Gastrocnemius medialis (tissue), 4 donors: ENCODE measurements around the gene HLA-F. TPM values are rescaled to one million over a fixed set of nuclear protein-coding genes. Genes with fewer than 3 reads are reported as not detected.

Source experiments
- ATAC-seq, 2 donors: fragments of 150-250 bp; one replicate each; pipeline ENCODE4 v1.9.1; 2016
- DNase-seq, 2 donors: peaks; one replicate each; pipeline ENCODE4 v3.0.0-alpha.2; 2019
- H3K27ac ChIP-seq, 4 donors: fragments of 200-600 bp; sonication (generic); 1 replicate in 1 of 4; 2 replicates in 3 of 4; pipeline ENCODE4 v1.5.1; 2016 to 2018; ENCODE audit warnings: mild to moderate bottlenecking in 2 of 4, moderate library complexity in 1 of 4
- H3K27me3 ChIP-seq, 3 donors: fragments of 200-600 bp; sonication (generic) in 2 of 3; 1 replicate in 1 of 3; 2 replicates in 2 of 3; pipeline versions ENCODE4 v1.5.1 to v1.6.0; 2016 to 2019; ENCODE audit warnings: mild to moderate bottlenecking in 1 of 3, moderate library complexity in 1 of 3
- H3K36me3 ChIP-seq, 2 donors: fragments of 200-600 bp; sonication (generic) in 1 of 2; one replicate each; pipeline ENCODE4 v1.5.1; 2017 to 2018
- H3K4me1 ChIP-seq, 2 donors: fragments of 200-600 bp; sonication (generic) in 1 of 2; one replicate each; pipeline ENCODE4 v1.5.1; 2016 to 2017; ENCODE audit warnings: mild to moderate bottlenecking in 2 of 2
- H3K4me3 ChIP-seq, 4 donors: fragments of 200-600 bp; sonication (generic) in 3 of 4; 1 replicate in 1 of 4; 2 replicates in 3 of 4; pipeline ENCODE4 v1.5.1; 2016 to 2019; ENCODE audit warnings: mild to moderate bottlenecking in 2 of 4
- H3K9me3 ChIP-seq, 3 donors: fragments of 200-600 bp; sonication (generic) in 2 of 3; 1 replicate in 1 of 3; 2 replicates in 2 of 3; pipeline ENCODE4 v1.5.1; 2016 to 2019
- CTCF ChIP-seq, 5 experiments: fragments of 450-650 bp in 3 of 5; fragments of 200-600 bp in 2 of 5; sonication (generic) in 2 of 5; IDR thresholded peaks in 4 of 5; conservative IDR thresholded peaks in 1 of 5; 1 replicate in 4 of 5; 2 replicates in 1 of 5; pipeline ENCODE4 v1.5.1; 2016 to 2019; ENCODE audit warnings: antibody characterized with exemption in 5 of 5, mild to moderate bottlenecking in 3 of 5, moderate library complexity in 3 of 5
- POLR2A ChIP-seq, 2 donors: fragments of 450-650 bp; IDR thresholded peaks; one replicate each; pipeline ENCODE4 v1.6.1; 2017; ENCODE audit warnings: antibody characterized with exemption in 2 of 2, mild to moderate bottlenecking in 2 of 2, moderate library complexity in 2 of 2
- in situ Hi-C, 4 donors: fragments of 200-750 bp; cut with MboI; loops; one replicate each; pipeline versions ENCODE4 v1.15.0 to v1.8.0; 2017; ENCODE audit warnings: low sequenced_read_pairs in 4 of 4
- intact Hi-C: fragments of 100-400 bp; cut with DNase I; formaldehyde crosslinking; loops from one replicate; pipeline ENCODE4 v1.15.1; 2023; ENCODE audit warnings: low total_unique reads
- total RNA-seq, 4 donors: library from RNA; depleted of rRNA; stranded (reverse); fragments of >200 nt; gene quantifications; one replicate each; pipeline versions ENCODE4 v1.1.0 to v1.2.3, GENCODE V29; 2016

The HLA-F gene
- total RNA-seq, 4 donors from 2014 or later = 9.6 to 22.1 (median 13.0) TPM

GRCh38 chr6:29776684-29777083 lies 53.5 kb downstream of the HLA-F start:
- H3K36me3 ChIP-seq = no peaks in the 10 kb centered on the region
- no peaks in the 10 kb centered on the region for H3K4me1 ChIP-seq
- ATAC-seq (no peak), DNase-seq (no peak)
- no peak for TF ChIP-seq POLR2A (IDR thresholded peaks at IDR 0.05)
- no peak for TF ChIP-seq CTCF (IDR thresholded peaks at IDR 0.05 in 4 of 5, conservative IDR thresholded peaks at IDR 0.05 in 1 of 5)
- peaks cover 0 to 9% (median 5%) of the 10 kb centered on the region in 3 donors for H3K27me3 ChIP-seq
- H3K27ac ChIP-seq = no peak overlapping the region
- in situ Hi-C loops = no loop called here
- intact Hi-C loops = no loop called here
- no peak overlapping the region for H3K4me3 ChIP-seq
- H3K9me3 ChIP-seq = no peaks in the 10 kb centered on the region

Other genes starting within 250 kb of the HLA-F start
- not detected for gene MAS1L, start 235.5 kb upstream of the HLA-F start, total RNA-seq
- gene UBD, start 163.7 kb upstream of the HLA-F start, total RNA-seq = under 1 TPM in 2 of 4 donors, not detected in 2; 0.33 to 0.87 TPM
- gene OR2H2, start 138.3 kb upstream of the HLA-F start, total RNA-seq = not detected
- 1 to 10 TPM; 1.0 to 3.8 (median 3.1) TPM for gene GABBR1, start 90.3 kb upstream of the HLA-F start, total RNA-seq
- gene MOG, start 66.3 kb upstream of the HLA-F start, total RNA-seq = not detected
- gene ZFP57, start 42.3 kb upstream of the HLA-F start, total RNA-seq = under 1 TPM in 1 of 4 donors, not detected in 3; 0.16 TPM
- not detected for gene HLA-G, start 104.4 kb downstream of the HLA-F start, total RNA-seq
- 100 to 1,000 TPM; 149 to 161 (median 154) TPM for gene HLA-A, start 219.1 kb downstream of the HLA-F start, total RNA-seq